Immature natural killer cell (primary cell): ENCODE data around the gene NPB. TPM values are rescaled to one million over a fixed set of nuclear protein-coding genes. Genes with fewer than 3 reads are reported as not detected.
"Not testable (repeated sequence)": the region's sequence is repeated elsewhere in the genome, so short reads cannot be mapped to it uniquely, and the experiment has no call there.

ENCODE experiments used
- DNase-seq, 3 donors: peaks; one replicate each; pipeline ENCODE4 v3.0.0; 2022; ENCODE audit warnings: mixed read lengths in 1 of 3
- H3K27ac Mint-ChIP-seq, 6 donors: one replicate each; pipeline ENCODE4 v1.8.0; 2020; ENCODE audit warnings: mixed read lengths in 6 of 6, mild to moderate bottlenecking in 5 of 6, inconsistent platforms in 4 of 6, moderate library complexity in 3 of 6
- H3K27me3 Mint-ChIP-seq, 3 donors: one replicate each; pipeline ENCODE4 v1.8.0; 2020 to 2021; ENCODE audit warnings: low read depth in 3 of 3, mild to moderate bottlenecking in 3 of 3, mixed read lengths in 3 of 3, moderate library complexity in 3 of 3, inconsistent platforms in 1 of 3
- H3K36me3 Mint-ChIP-seq, 3 donors: one replicate each; pipeline ENCODE4 v1.8.0; 2020; ENCODE audit warnings: mixed read lengths in 3 of 3, inconsistent platforms in 2 of 3, mild to moderate bottlenecking in 2 of 3
- H3K4me1 Mint-ChIP-seq, 2 donors: one replicate each; pipeline ENCODE4 v1.8.0; 2020; ENCODE audit warnings: inconsistent platforms in 2 of 2, mild to moderate bottlenecking in 2 of 2, mixed read lengths in 2 of 2, moderate library complexity in 1 of 2
- H3K4me3 Mint-ChIP-seq, 5 donors: one replicate each; pipeline ENCODE4 v1.8.0; 2020; ENCODE audit warnings: mild to moderate bottlenecking in 5 of 5, mixed read lengths in 5 of 5, inconsistent platforms in 3 of 5, moderate library complexity in 3 of 5
- H3K9me3 Mint-ChIP-seq, 6 donors: one replicate each; pipeline ENCODE4 v1.8.0; 2020; ENCODE audit warnings: mild to moderate bottlenecking in 6 of 6, mixed read lengths in 6 of 6, inconsistent platforms in 4 of 6, moderate library complexity in 3 of 6
- polyA plus RNA-seq, 3 donors: library from polyadenylated mRNA; unstranded; fragments of 300-500 nt; fragmentation: Illumina TruSeq; gene quantifications; one replicate each; pipeline ENCODE4 v1.2.3, GENCODE V29; 2021

NPB gene
- polyA plus RNA-seq, 3 donors from 2014 or later: not detected

DNA sequence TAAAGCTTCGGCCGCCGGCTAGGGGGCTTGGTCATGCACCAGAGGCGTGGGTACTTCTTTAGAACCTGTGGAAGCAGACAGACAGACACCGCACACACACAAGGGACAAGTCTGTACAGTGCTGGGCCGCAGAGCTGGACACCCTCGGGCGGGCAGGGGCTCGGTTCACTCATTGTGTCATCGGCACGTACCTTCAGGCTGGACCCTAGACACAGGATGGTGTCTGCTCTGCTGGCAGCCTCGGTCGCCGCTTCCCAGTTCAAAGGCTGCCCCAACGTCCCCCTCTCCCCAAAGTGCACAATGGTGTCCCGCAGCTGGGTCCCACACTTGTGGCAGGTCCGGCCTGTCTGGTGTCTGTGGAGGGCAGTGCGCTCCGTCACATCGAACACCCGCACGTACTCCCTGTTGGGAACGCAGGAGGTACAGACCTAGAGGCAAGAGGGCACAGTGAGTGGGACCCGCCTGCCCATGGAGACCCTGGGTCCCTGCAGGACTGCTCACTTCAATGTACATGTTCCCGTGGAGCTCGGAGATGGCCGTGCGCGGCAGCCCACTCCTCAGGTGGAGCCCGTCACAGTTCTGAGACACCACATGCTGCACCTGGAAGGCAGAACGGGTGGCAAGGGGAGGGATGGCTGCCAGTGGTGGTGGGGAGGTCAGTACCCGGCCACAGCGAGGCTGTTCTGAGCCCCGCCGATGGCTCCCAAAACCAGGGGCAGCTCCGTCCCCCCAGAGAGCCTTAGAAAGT, 12.2 kb downstream of the NPB start:
- Mint-ChIP-seq H3K27me3 (peaks cover 6 to 17% (median 7%) of the 10 kb centered on the region in 3 donors), H3K4me3 (peak overlapping the region in 1 of 5 donors; percentile 33), H3K4me1 (peaks cover 27 to 37% of the 10 kb centered on the region in 2 donors), H3K36me3 (peaks cover 0 to 11% (median 5%) of the 10 kb centered on the region in 3 donors), H3K27ac (no peak overlapping the region), H3K9me3 (no peaks in the 10 kb centered on the region)
- DNase-seq: no peak

DNA sequence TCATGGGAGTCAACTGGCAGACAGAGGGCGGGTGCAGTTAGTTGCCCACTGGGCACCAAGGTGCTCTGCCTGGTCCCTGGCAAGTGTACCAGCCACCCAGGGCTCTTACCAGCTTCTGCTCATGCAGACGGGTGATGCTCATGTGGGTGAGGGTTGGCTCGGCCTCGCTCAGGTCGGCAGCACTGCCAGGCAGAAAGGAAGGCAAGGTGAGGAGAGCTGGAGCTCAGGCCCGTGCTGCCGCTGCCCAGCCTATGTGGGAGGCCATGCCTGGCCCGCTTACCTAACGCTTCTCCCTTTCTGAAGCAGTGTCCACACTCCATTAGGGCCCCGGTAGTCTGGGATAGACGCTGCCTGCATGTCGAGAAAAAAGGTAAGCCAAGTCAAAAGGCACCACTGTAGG, 13.3 kb downstream of the NPB start:
- no peak for DNase-seq
- peaks cover 27 to 31% of the 10 kb centered on the region in 2 donors for H3K4me1 Mint-ChIP-seq
- H3K4me3 Mint-ChIP-seq: no peak overlapping the region
- H3K27me3 Mint-ChIP-seq: peaks cover 6 to 13% (median 7%) of the 10 kb centered on the region in 3 donors
- H3K36me3 Mint-ChIP-seq: peaks cover 0 to 11% (median 5%) of the 10 kb centered on the region in 3 donors
- no peak overlapping the region for H3K27ac Mint-ChIP-seq
- no peaks in the 10 kb centered on the region for H3K9me3 Mint-ChIP-seq

DNA sequence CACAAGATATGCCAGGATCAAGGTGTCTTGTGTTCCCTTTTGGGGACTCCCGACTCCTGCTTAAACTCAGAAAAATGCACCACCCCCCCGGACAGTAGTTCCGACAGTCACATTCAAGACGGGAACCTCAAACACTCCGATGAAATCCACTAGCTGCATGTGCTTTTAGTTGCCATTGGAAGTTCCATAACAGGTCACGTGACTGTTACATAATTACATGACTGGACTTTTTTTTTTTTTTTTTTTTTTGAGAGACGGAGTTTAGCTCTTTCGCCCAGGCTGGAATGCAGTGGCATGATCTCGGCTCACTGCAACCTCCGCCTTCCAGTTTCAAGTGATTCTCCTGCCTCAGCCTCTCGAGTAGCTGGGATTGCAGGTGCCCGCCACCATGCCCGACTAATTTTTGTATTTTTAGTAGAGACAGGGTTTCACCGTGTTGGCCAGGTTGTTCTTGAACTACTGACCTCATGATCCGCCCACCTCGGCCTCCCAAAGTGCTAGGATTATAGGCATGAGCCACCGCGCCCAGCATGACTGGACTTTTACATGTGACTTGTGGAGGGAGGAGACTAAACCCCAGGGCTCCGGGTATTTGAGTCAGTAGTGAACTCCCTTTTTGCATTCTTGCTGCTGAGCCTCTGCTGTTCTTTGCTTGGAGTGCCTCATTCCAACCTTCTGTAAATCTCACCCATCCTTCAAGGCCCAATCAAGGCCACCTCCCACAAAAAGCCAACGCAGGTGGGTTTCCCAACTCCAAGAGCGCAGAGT, 14.4 kb downstream of the NPB start:
- Mint-ChIP-seq H3K36me3 (peaks cover 0 to 11% (median 5%) of the 10 kb centered on the region in 3 donors), H3K9me3 (no peaks in the 10 kb centered on the region), H3K4me3 (peak overlapping the region; percentile 70 to 91 (median 83)), H3K27ac (peak overlapping the region in 2 of 6 donors; percentile 15 to 87), H3K27me3 (peaks cover 6 to 10% (median 7%) of the 10 kb centered on the region in 3 donors), H3K4me1 (peaks cover 27 to 31% of the 10 kb centered on the region in 2 donors)
- no peak for DNase-seq

DNA sequence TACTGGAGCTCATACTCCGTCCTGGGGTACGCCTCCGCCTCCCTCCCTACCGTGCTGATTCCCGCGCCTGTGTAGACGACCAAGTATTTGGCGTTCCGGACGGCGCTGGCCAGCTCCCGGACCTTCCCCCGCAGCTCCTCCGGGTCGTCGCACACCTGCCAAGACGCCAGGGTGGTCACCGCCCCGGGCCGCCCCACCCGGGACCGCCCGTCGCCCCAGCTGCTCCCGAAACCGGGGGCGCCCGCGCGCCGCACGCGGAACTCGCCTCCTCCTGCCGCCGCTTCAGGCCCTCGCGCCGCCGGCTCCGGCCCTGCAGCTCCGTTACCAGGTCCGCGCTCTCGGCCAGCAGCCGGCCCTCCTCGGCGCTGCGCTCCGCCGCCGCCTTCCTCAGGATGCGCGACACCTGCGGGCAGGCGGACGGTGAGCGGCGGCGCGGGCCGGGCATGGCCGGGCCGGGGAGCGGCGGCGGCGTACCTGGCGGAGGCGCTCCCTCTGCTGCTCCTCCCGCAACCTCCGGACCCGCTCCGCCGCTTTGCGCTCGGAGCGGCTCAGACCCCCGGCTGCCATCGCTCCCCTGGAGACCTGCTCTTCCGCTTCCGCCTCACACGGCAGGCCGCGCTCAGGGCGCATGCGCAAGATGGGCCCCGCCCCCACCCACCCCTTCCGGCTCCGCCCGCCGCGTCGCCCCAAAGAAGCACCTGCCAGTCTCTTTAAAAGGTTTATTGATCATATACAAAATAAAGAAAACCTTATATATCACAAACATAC, 15.7 kb downstream of the NPB start, which contains the start of gene SIRT7:
Gene SIRT7 (minus strand): TSS at position 612 of the 768 bp plus-strand sequence. CDS start 45 bp downstream, at position 567.
- H3K4me3 Mint-ChIP-seq: peak within 1 kb of the TSS; percentile 88 to 91 (median 90)

DNA sequence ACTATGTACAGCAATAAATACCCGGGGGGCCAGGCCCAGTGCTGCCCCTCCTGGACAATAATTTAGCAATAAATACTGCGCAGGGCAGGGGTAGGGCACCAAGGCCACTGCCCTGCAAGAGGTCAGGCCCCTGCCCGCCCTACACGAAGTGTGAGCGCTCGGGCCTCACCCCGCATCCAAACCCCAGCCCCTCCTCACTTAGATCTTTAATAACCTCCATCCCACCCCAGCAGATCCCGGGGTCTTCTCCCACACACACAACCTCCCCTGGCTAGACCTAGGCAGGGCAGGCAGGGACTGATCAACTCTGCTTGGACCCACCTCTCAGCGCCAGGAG, 16.3 kb downstream of the NPB start:
- Mint-ChIP-seq H3K4me1 (peaks cover 27 to 30% of the 10 kb centered on the region in 2 donors), H3K4me3 (peak overlapping the region; percentile 88 to 91 (median 90)), H3K27ac (peak overlapping the region; percentile 34 to 89 (median 81))
- not testable (repeated sequence) for DNase-seq, H3K27me3 Mint-ChIP-seq, H3K9me3 Mint-ChIP-seq, H3K36me3 Mint-ChIP-seq

More for the DNA sequence above, 15.7 kb downstream of the NPB start, which contains the start of gene SIRT7:
- Mint-ChIP-seq H3K9me3 (no peaks in the 10 kb centered on the region), H3K27me3 (peaks cover 3 to 9% (median 4%) of the 10 kb centered on the region in 3 donors), H3K4me1 (peaks cover 27 to 29% of the 10 kb centered on the region in 2 donors), H3K36me3 (peaks cover 0 to 10% (median 5%) of the 10 kb centered on the region in 3 donors), H3K27ac (peak within 1 kb of the TSS; percentile 34 to 89 (median 82))
- DNase-seq: peak; percentile 74 to 83 (median 81)

DNA sequence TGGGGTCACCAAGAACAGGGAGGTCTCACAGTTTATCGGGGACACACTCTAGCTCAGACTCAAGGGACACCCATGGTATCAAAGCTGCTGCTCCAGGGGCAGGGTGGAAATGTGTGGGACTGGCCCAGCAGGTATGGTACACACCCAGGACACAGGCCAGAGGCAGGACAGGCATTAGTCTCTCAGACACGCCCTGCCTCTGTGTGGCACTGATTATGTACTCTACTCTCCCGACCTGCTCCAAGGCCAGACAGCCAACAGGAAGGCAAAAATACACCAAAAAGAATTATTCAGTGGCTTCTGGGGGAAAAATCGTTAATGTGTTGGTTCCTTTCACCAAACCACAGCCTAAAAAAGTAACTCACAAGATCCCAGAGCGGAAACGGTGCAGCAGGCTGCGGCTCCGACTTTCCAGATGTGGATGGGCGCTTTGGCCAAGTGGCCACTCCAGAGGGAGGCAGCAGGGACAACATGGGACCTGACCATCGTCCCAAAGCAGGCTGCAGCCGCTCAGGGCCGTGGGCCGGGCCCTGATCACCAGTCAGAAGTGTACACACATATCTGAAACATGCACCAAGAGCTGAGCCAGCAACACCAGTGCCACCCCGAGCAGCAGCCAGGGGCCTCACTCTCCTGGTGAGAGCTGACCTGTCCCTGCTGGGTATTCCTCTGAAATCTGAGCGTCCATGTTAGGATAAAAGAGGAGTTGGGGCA, 17.0 kb downstream of the NPB start:
- DNase-seq: no peak
- peak overlapping the region in 4 of 6 donors; percentile 20 to 84 (median 54) for H3K27ac Mint-ChIP-seq
- H3K9me3 Mint-ChIP-seq: no peaks in the 10 kb centered on the region
- H3K4me1 Mint-ChIP-seq: peaks cover 27 to 31% of the 10 kb centered on the region in 2 donors
- H3K27me3 Mint-ChIP-seq: peaks cover 3 to 7% (median 4%) of the 10 kb centered on the region in 3 donors
- peaks cover 0 to 3% (median 0%) of the 10 kb centered on the region in 3 donors for H3K36me3 Mint-ChIP-seq
- H3K4me3 Mint-ChIP-seq: peak overlapping the region in 4 of 5 donors; percentile 10 to 91 (median 89)

DNA sequence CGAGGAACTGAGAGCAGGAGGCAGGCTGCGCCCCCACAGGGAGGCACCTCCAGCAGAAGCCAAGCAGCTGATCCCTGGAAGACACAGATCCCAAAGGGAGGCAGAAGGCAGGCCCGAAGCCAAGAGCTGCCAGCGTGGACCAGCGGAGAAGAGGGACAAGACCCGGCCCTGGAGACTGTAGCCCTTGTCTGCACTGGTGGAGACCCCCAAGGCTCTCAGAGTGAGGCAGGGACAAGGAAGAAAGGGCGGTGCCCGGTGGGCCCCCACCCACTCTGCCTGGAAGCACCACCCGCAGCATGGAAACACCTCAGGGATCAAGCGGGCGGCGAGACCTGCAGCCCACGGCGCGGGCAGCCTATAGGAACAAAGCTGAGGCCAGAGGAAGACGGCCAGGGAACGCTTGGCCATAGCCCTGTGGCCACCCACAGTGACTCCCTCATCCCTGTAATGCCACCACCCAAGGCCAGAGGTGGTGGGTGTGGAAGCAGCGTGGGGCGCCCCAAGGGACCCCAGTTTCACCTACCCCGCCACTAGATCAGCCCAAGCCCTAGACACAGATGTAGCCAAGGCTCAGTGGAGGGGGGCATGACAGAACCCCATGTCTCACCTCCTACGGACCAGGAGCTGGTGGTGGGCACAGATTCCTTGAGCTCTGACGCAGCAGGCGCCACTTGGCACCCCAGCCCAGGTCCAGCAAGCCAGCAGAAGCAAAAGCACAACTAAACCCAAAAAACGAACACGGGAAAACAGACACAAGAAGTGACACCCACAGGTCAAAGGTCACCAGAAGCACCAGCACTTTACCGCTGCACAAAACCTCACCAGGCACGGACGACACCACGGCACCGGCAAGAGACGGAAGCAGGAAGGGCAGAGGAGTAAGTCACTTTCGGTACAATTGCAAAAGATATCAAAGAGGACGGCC, 18.8 kb downstream of the NPB start:
- H3K36me3 Mint-ChIP-seq: peaks cover 0 to under 1% (median 0%) of the 10 kb centered on the region in 3 donors
- H3K27me3 Mint-ChIP-seq: peaks cover 3 to 7% (median 6%) of the 10 kb centered on the region in 3 donors
- no peak overlapping the region for H3K4me3 Mint-ChIP-seq
- H3K4me1 Mint-ChIP-seq: peaks cover 22 to 28% of the 10 kb centered on the region in 2 donors
- H3K9me3 Mint-ChIP-seq: no peaks in the 10 kb centered on the region
- DNase-seq: no peak
- H3K27ac Mint-ChIP-seq: peak overlapping the region in 3 of 6 donors; percentile 43 to 74 (median 73)

DNA sequence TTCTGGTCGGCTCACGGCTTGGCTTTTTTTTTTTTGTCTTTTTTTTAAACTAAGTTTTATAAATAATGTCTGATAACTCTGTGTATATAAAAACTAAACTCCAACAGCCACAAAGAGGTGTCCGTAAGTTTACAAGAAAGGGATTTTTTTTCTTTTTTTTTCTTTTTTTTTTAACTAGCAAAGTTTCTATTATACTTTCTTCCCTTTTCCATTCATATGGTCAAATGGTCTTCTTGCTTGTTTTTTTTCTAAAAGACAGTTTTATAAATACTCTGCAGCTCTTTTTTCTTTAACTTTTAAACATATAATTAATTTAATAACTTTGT, 19.5 kb downstream of the NPB start:
- Mint-ChIP-seq H3K4me1 (peaks cover 22 to 29% of the 10 kb centered on the region in 2 donors), H3K4me3 (no peak overlapping the region), H3K9me3 (no peaks in the 10 kb centered on the region), H3K27me3 (peaks cover 3 to 12% (median 6%) of the 10 kb centered on the region in 3 donors), H3K36me3 (no peaks in the 10 kb centered on the region), H3K27ac (no peak overlapping the region)
- no peak for DNase-seq

DNA sequence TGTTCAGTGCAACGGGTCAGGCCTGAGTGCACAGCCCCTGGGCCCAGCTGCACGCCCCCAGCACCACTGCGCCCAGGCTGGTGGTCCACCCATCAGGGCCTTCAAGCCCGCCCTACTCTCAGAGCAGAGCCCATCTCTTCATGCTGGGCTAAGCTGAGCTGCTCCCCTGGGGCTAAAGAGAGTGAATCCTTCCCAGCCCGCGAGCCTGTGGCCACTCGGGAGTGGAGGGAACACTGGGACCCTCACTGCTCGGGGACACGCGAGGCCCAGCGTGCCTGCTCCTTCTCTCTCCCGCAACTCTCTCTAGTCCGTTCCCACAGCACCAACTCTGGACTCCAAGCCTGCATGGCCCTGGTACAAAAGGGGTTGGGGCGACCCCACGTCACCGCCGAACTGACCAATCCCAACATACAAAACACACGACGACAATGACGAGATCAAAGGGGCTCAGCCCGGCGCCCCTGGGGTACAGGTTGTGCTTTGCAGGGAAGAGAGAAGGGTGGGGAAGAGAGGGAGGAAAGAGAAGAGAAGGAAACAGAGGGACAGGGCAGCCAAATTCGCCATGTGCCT, 20.0 kb downstream of the NPB start:
- peaks cover 3 to 16% (median 6%) of the 10 kb centered on the region in 3 donors for H3K27me3 Mint-ChIP-seq
- no peak overlapping the region for H3K4me3 Mint-ChIP-seq
- no peak for DNase-seq
- H3K27ac Mint-ChIP-seq: no peak overlapping the region
- peaks cover 17 to 24% of the 10 kb centered on the region in 2 donors for H3K4me1 Mint-ChIP-seq
- H3K9me3 Mint-ChIP-seq: no peaks in the 10 kb centered on the region
- no peaks in the 10 kb centered on the region for H3K36me3 Mint-ChIP-seq

DNA sequence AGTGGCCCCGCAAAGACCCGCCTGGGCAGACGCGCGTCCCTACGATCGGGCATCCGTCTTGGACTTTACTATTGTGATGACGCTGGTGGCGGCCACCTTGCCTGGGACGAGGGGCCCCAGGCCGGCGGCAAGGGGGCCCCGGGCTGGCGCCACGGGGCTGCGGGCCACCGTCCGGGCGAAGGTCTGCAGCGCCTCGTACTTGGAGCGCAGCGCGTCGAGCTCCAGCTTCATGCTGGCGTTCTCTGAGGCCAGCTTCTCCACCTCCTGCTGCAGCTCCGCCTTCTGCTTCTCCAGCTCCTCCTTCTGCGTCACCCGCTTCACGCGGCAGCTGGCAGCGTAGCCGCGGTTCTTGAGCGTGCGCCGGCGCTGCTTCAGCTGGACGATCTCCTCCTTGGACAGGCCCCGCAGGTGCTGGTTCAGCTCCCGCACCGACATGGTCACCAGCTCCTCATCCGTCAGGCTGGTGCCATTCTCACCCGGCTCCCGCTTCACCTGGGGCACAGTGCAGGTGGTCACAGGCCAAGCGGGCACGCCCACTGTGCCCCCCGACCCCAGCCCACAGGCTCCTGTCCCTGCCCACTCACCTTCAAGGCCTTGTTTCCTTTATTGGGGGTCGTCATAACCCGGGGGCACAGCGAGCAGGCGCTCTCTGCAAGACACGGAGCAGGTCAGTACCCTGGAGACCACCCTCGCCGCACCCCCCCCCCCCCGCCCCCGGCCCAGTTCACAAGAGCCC, 20.7 kb downstream of the NPB start:
- no peak for DNase-seq
- Mint-ChIP-seq H3K4me1 (peaks cover 13 to 21% of the 10 kb centered on the region in 2 donors), H3K9me3 (no peaks in the 10 kb centered on the region), H3K27me3 (peaks cover 5 to 16% (median 6%) of the 10 kb centered on the region in 3 donors), H3K36me3 (no peaks in the 10 kb centered on the region), H3K27ac (no peak overlapping the region), H3K4me3 (no peak overlapping the region)
